K562 (cell line): ENCODE results near the gene SVIL. TPM values are rescaled to one million over a fixed set of nuclear protein-coding genes. Genes with fewer than 3 reads are reported as not detected.
A peak's percentile ranks its signal among the peaks of the same experiment; 100 is the strongest.
"Not testable (repeated sequence)": the region's sequence is repeated elsewhere in the genome, so short reads cannot be mapped to it uniquely, and the experiment has no call there.

ENCODE experiments used
- ATAC-seq: fragments of 200-7000 bp; cut with Tn5 transposase; 3 replicates; pipeline ENCODE4 v1.9.1; 2020; ENCODE audit warnings: moderate library complexity
- BruUV-seq: library from RNA; stranded (reverse); fragments of 400-500 nt; replicated peaks from 2 replicates; lab custom pipeline; 2021; lab: Mats Ljungman, UMichigan
- CTCF ChIA-PET: fragments of 300-600 bp; formaldehyde crosslinking; extraction: SDS; loops from one replicate; lab custom pipeline; 2021; ENCODE audit warnings: low intra/inter-chr PET ratio; lab: Yijun Ruan, JAX
- POLR2A ChIA-PET: fragments of 300-600, 350-650 bp; sonication (Branson Sonifier 250); formaldehyde crosslinking; extraction: SDS; loops from one replicate; lab custom pipeline; 2021; ENCODE audit warnings: antibody characterized with exemption, inconsistent platforms; lab: Yijun Ruan, JAX
- DNase-seq, 4 experiments: peaks; one replicate each; pipeline versions ENCODE4 v3.0.0 to v3.0.0-alpha.2; 2011 to 2018; ENCODE audit warnings: low spot score in 3 of 4, mixed read lengths in 3 of 4; ENCODE audit errors: extremely low read depth in 1 of 4
- FAIRE-seq: peaks from 2 replicates; lab custom pipeline; 2011; peaks lifted over from hg19 to GRCh38; lab: Jason Lieb, UNC
- H2AFZ ChIP-seq: 2 replicates; pipeline ENCODE4 v1.6.0; 2011; ENCODE audit warnings: low read depth, low read length, control low read depth, inconsistent platforms
- H3K27ac ChIP-seq: fragments of 200-600 bp; 3 replicates; pipeline ENCODE4 v1.8.0; 2011; ENCODE audit warnings: low read depth, mild to moderate bottlenecking, control low read depth, inconsistent platforms, low read length, moderate library complexity, mixed read lengths; ENCODE audit errors: extremely low read depth
- H3K27me3 ChIP-seq, 2 experiments: fragments of 300-600 bp in 1 of 2; 2 replicates in 1 of 2; 3 replicates in 1 of 2; pipeline versions ENCODE4 v1.6.0 to v1.8.0; 2011; ENCODE audit warnings: inconsistent platforms in 2 of 2, low read length in 2 of 2, mild to moderate bottlenecking in 1 of 2, mixed read lengths in 1 of 2, moderate library complexity in 1 of 2; ENCODE audit not compliant: control insufficient read depth in 2 of 2, insufficient read depth in 2 of 2
- H3K36me3 ChIP-seq: fragments of 300-600 bp; 3 replicates; pipeline ENCODE4 v1.8.0; 2011; ENCODE audit warnings: mild to moderate bottlenecking, low read length, inconsistent platforms; ENCODE audit not compliant: control insufficient read depth, insufficient read depth
- H3K4me1 ChIP-seq, 2 experiments: fragments of 200-600 bp in 1 of 2; replicated peaks in 1 of 2; 2 replicates in 1 of 2; 3 replicates in 1 of 2; pipeline versions ENCODE4 v1.5.1 to v1.8.0; 2011; ENCODE audit warnings: inconsistent platforms in 2 of 2, low read length in 2 of 2, mild to moderate bottlenecking in 1 of 2, mixed read lengths in 1 of 2, moderate library complexity in 1 of 2; ENCODE audit not compliant: control insufficient read depth in 2 of 2, insufficient read depth in 2 of 2
- H3K4me2 ChIP-seq: 2 replicates; pipeline ENCODE4 v1.6.1; 2011; ENCODE audit warnings: low read length, control low read depth, inconsistent platforms, mixed read lengths; ENCODE audit not compliant: insufficient read depth
- H3K4me3 ChIP-seq: fragments of 200-600 bp; sonication (generic), shearing (Covaris generic); 2 replicates; pipeline ENCODE4 v1.5.1; 2016; ENCODE audit warnings: control low read depth, inconsistent platforms
- H3K79me2 ChIP-seq: fragments of 200-600 bp; 3 replicates; pipeline ENCODE4 v1.8.0; 2011; ENCODE audit warnings: low read length, inconsistent platforms; ENCODE audit not compliant: control insufficient read depth, insufficient read depth
- H3K9ac ChIP-seq, 2 experiments: 2 replicates each; pipeline versions ENCODE4 v1.6.0 to v1.6.1; 2011; ENCODE audit warnings: low read depth in 2 of 2, low read length in 2 of 2, control low read depth in 1 of 2, inconsistent platforms in 1 of 2, mild to moderate bottlenecking in 1 of 2, mixed read lengths in 1 of 2; ENCODE audit not compliant: insufficient read depth in 1 of 2
- H3K9me1 ChIP-seq: one replicate; pipeline ENCODE4 v1.6.0; 2011; ENCODE audit warnings: inconsistent platforms, mild to moderate bottlenecking, low read length, moderate library complexity; ENCODE audit not compliant: control insufficient read depth, insufficient read depth
- H3K9me3 ChIP-seq: replicated peaks from 2 replicates; pipeline ENCODE4 v1.5.1; 2011; ENCODE audit warnings: low read depth, low read length, inconsistent platforms; ENCODE audit not compliant: control insufficient read depth, insufficient read depth
- H4K20me1 ChIP-seq: replicated peaks from 2 replicates; pipeline ENCODE4 v1.6.1; 2011; ENCODE audit warnings: low read length, inconsistent platforms, mixed read lengths; ENCODE audit not compliant: control insufficient read depth, insufficient read depth
- DDX20 ChIP-seq: fragments of 450-650 bp; IDR thresholded peaks from 2 replicates; pipeline ENCODE4 v1.6.1; 2016; ENCODE audit warnings: missing genetic modification characterization, low read depth, mild to moderate bottlenecking, missing compliant biosample characterization, moderate library complexity
- ID3 ChIP-seq, 2 experiments: fragments of 250-450 bp in 1 of 2; fragments of 450-650 bp in 1 of 2; sonication (Bioruptor Pico) in 1 of 2; IDR thresholded peaks; 2 replicates each; pipeline versions ENCODE4 v1.6.1 to v1.8.0; 2016 to 2021; ENCODE audit warnings: mild to moderate bottlenecking in 2 of 2, moderate library complexity in 2 of 2, missing compliant biosample characterization in 1 of 2, missing genetic modification characterization in 1 of 2
- RAD21 ChIP-seq, 2 experiments: fragments of 250-450 bp in 1 of 2; fragments of 450-650 bp in 1 of 2; sonication (Bioruptor Pico) in 1 of 2; formaldehyde crosslinking in 1 of 2; IDR thresholded peaks in 1 of 2; conservative IDR thresholded peaks in 1 of 2; 2 replicates each; pipeline versions ENCODE4 v1.4.0 to v1.8.0; 2020 to 2022; ENCODE audit warnings: mild to moderate bottlenecking in 2 of 2, moderate library complexity in 1 of 2
- RNF2 ChIP-seq: sonication (generic); IDR thresholded peaks from 2 replicates; pipeline ENCODE4 v1.6.1; 2016
- SRSF1 ChIP-seq: fragments of 200-400 bp; formaldehyde crosslinking; IDR thresholded peaks from 2 replicates; pipeline ENCODE4 v1.6.1; 2017; ENCODE audit warnings: mild to moderate bottlenecking, low read depth, low read length, moderate library complexity
- WGBS: fragments of 100-300 bp; shearing (Covaris generic); methylation state at CpG from one replicate; pipeline ENCODE4 v1.1.6; 2016; ENCODE audit warnings: low coverage, mixed read lengths; ENCODE audit not compliant: insufficient coverage; ENCODE audit errors: missing lambda C conversion rate; 5-methylcytosine and 5-hydroxymethylcytosine counted together
- in situ Hi-C: fragments of 300-500 bp; cut with MboI; formaldehyde crosslinking; loops from 4 replicates; pipeline ENCODE4 v1.15.0; 2018; ENCODE audit warnings: inconsistent platforms, mixed read lengths
- intact Hi-C: fragments of 100-400 bp; cut with micrococcal nuclease; formaldehyde crosslinking; loops from 2 replicates; pipeline ENCODE4 v1.14.2; 2022
- polyA plus RNA-seq, 8 experiments: library from polyadenylated mRNA; depleted of rRNA in 4 of 8; stranded (reverse) in 5 of 8; unstranded in 3 of 8; fragments of >200 nt; fragmentation: Nextera tagmentation in 2 of 8; fragmentation: Illumina TruSeq in 1 of 8; extraction: Ambion mirVana in 2 of 8; extraction: Trizol in 1 of 8; gene quantifications; 2 replicates each; pipeline versions ENCODE4 v1.2.1 to v1.2.3, GENCODE V29; 2011 to 2014; ENCODE audit warnings: inconsistent platforms in 1 of 8, missing spikeins in 1 of 8
- total RNA-seq, 7 experiments: library from RNA; depleted of rRNA in 6 of 7; stranded (reverse); fragments of >200 nt in 6 of 7; fragmentation: Illumina TruSeq in 2 of 7; extraction: Trizol in 2 of 7; gene quantifications; 2 replicates each; pipeline versions ENCODE4 v1.2.1 to v1.2.3, GENCODE V29; 2011 to 2021; ENCODE audit warnings: low replicate concordance in 1 of 7
- TF ChIP-seq, protein P1 (sequence below): fragments of 250-450 bp; sonication (Bioruptor Pico); IDR thresholded peaks from 2 replicates; pipeline ENCODE4 v1.8.0; 2021; ENCODE audit warnings: moderate library complexity, mild to moderate bottlenecking, inconsistent platforms
- TF ChIP-seq, protein P2 (sequence below), 2 experiments: fragments of 450-650 bp in 1 of 2; sonication (generic) in 1 of 2; formaldehyde crosslinking in 1 of 2; IDR thresholded peaks in 1 of 2; conservative IDR thresholded peaks in 1 of 2; 2 replicates each; pipeline versions ENCODE4 v1.6.1 to v1.8.1; 2016 to 2023; ENCODE audit warnings: mild to moderate bottlenecking in 2 of 2, moderate library complexity in 2 of 2, inconsistent platforms in 1 of 2, missing genetic modification reagents in 1 of 2

SVIL gene
- total and polyA plus RNA-seq, 9 of the 15 experiments (the other 6 are each of a cell fraction or from before 2014, with no cell fraction given) = under 0.01 to 0.18 (median 0.05) TPM; not detected in 3

GRCh38 chr10:29484677-29485076, 150.1 kb downstream of the SVIL start:
- H3K9ac ChIP-seq, H3K79me2 ChIP-seq, DNase-seq, H3K9me3 ChIP-seq, FAIRE-seq, ATAC-seq, H3K4me1 ChIP-seq, in situ Hi-C loops, H4K20me1 ChIP-seq, H2AFZ ChIP-seq, H3K9me1 ChIP-seq, H3K4me3 ChIP-seq, CTCF ChIA-PET, H3K4me2 ChIP-seq, H3K36me3 ChIP-seq, H3K27ac ChIP-seq, BruUV-seq: not testable (repeated sequence)
- intact Hi-C loops = loop anchor here (5.0 kb wide), 1 partner anchor 108 kb away; no protein-coding TSS in a partner anchor
- POLR2A ChIA-PET = interaction anchor here (0.5 kb wide), 1 partner anchor 12 kb away, joined by 3 read pairs; no protein-coding TSS in a partner anchor
- peaks cover 9 to 37% of the 10 kb centered on the region in 2 experiments for H3K27me3 ChIP-seq
- WGBS = 3% methylated on average over 7 of the region's 8 CpGs
- TF ChIP-seq RNF2 = peak; percentile 44; the same call in 1 of the 2 replicates

DNA sequence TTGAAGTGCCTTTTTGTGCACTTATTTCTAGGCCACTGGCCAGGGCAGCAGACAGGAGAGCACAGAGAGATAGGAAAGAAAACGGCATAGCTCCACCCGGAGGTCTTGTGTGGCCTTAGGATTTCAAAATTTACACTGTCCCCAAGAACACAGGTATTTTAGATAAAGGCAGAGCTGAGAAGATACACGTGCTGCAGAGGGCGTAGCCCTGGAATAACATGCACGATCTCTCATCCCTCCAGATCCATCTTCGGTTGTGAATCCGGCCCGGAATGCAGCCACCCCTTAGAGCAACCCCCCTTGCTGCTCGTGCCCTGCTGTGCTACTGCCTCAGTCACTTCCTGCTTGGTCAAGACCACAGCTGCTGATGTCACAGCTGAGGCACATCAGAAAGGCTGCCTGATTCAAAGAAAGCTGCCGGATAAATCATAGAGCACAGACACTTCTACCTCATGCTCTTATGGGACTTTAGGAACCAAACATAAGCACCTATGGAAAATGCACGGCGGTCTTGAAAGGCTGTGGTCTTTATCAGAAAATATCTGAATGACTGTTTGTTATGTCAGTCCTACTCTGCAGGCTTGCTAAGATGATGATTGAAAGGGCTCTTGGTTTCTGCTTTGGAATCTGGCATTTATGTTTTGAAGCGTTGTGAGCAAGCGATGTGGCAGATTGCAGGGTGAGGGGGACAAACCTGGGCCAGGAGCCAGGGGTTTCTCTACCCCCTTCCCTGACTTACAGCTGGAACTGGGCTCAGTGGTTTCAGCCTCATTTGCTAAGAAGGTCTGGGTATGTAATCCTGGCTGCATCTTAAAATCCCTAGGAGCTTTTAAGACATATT, 152.0 kb downstream of the SVIL start:
- POLR2A ChIA-PET = interaction anchor here (0.6 to 0.7 kb wide), 3 partner anchors 11 to 1058 kb away, joined by 3 to 5 read pairs (median 4); no protein-coding TSS in a partner anchor
- Histone ChIP-seq H3K27ac (no peak overlapping the region), H2AFZ (no peak overlapping the region), H3K79me2 (no peaks in the 10 kb centered on the region), H3K9me1 (no peaks in the 10 kb centered on the region), H3K27me3 (peaks cover 24 to 44% of the 10 kb centered on the region in 2 experiments), H3K9ac (no peak overlapping the region), H3K4me1 (no peaks in the 10 kb centered on the region), H4K20me1 (no peaks in the 10 kb centered on the region), H3K9me3 (no peaks in the 10 kb centered on the region), H3K36me3 (no peaks in the 10 kb centered on the region), H3K4me2 (no peak overlapping the region), H3K4me3 (no peak overlapping the region)
- no TSS peak for BruUV-seq
- DNase-seq = no peak
- peak; percentile 28; the same call in 1 of the 3 replicates for ATAC-seq
- intact Hi-C loops (no loop called here), in situ Hi-C loops (no loop called here)
- CTCF ChIA-PET = interaction anchor here (0.9 kb wide), 1 partner anchor 14 kb away, joined by 4 read pairs; no protein-coding TSS in a partner anchor
- WGBS = under 1% methylated on average over 13 of the region's 14 CpGs
- peak; percentile 68 for FAIRE-seq
- TF ChIP-seq, protein P1, sequence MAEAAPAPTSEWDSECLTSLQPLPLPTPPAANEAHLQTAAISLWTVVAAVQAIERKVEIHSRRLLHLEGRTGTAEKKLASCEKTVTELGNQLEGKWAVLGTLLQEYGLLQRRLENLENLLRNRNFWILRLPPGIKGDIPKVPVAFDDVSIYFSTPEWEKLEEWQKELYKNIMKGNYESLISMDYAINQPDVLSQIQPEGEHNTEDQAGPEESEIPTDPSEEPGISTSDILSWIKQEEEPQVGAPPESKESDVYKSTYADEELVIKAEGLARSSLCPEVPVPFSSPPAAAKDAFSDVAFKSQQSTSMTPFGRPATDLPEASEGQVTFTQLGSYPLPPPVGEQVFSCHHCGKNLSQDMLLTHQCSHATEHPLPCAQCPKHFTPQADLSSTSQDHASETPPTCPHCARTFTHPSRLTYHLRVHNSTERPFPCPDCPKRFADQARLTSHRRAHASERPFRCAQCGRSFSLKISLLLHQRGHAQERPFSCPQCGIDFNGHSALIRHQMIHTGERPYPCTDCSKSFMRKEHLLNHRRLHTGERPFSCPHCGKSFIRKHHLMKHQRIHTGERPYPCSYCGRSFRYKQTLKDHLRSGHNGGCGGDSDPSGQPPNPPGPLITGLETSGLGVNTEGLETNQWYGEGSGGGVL (CRISPR knock-in tag) = no peak
- no peak for TF ChIP-seq DDX20
- no peak for TF ChIP-seq ID3 (CRISPR knock-in tag; IDR thresholded peaks at IDR 0.05)
- TF ChIP-seq ID3 (tag; IDR thresholded peaks at IDR 0.05) = no peak
- TF ChIP-seq RAD21 (CRISPR knock-in tag; conservative IDR thresholded peaks at IDR 0.05 in 1 of 2, IDR thresholded peaks at IDR 0.05 in 1 of 2) = peak in 1 of 2 experiments; percentile 18; a peak in 1 of 4 replicates
- no peak for TF ChIP-seq SRSF1
- TF ChIP-seq, protein P2, sequence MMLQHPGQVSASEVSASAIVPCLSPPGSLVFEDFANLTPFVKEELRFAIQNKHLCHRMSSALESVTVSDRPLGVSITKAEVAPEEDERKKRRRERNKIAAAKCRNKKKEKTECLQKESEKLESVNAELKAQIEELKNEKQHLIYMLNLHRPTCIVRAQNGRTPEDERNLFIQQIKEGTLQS (IDR thresholded peaks at IDR 0.05) = no peak
- TF ChIP-seq, protein P2 (CRISPR knock-in tag; conservative IDR thresholded peaks at IDR 0.05) = no peak
